Activated naive CD8-positive, alpha-beta T cell treated with anti-CD3 and anti-CD28 coated beads, Interleukin-2, amount 10 ng/mL, durations not matched to agents 7 days and 5 days (primary cell): Measurements from ENCODE around the gene L3MBTL2. TPM values are rescaled to one million over a fixed set of nuclear protein-coding genes. Genes with fewer than 3 reads are reported as not detected.

Source experiments
- ATAC-seq: fragments of 150-1000 bp; cut with Tn5 transposase; one replicate; pipeline ENCODE4 v1.10.0; 2021; ENCODE audit warnings: low read depth, moderate library complexity
- POLR2A ChIA-PET: fragments of 350-600 bp; sonication (Branson Sonifier 250); formaldehyde crosslinking; loops from one replicate; lab custom pipeline; 2021; ENCODE audit warnings: antibody characterized with exemption; lab: Charles Lee
- DNase-seq: peaks from one replicate; pipeline ENCODE4 v3.0.0; 2021
- H3K27ac Mint-ChIP-seq: one replicate; pipeline ENCODE4 v1.8.0; 2022; ENCODE audit warnings: mild to moderate bottlenecking, mixed read lengths
- H3K27me3 Mint-ChIP-seq: one replicate; pipeline ENCODE4 v1.8.0; 2022; ENCODE audit warnings: mild to moderate bottlenecking, moderate library complexity, mixed read lengths
- H3K36me3 Mint-ChIP-seq: one replicate; pipeline ENCODE4 v1.8.0; 2021; ENCODE audit warnings: mild to moderate bottlenecking, mixed read lengths
- H3K4me1 Mint-ChIP-seq: one replicate; pipeline ENCODE4 v1.8.0; 2021; ENCODE audit warnings: mixed read lengths
- H3K4me3 Mint-ChIP-seq: one replicate; pipeline ENCODE4 v1.8.0; 2022; ENCODE audit warnings: mild to moderate bottlenecking, moderate library complexity, mixed read lengths
- H3K9me3 Mint-ChIP-seq: one replicate; pipeline ENCODE4 v1.8.0; 2021; ENCODE audit warnings: mixed read lengths
- total RNA-seq, 2 experiments: library from RNA; stranded (reverse); gene quantifications; one replicate each; pipeline ENCODE4 v1.2.3, GENCODE V29; 2021

L3MBTL2 gene
- total RNA-seq, 2 experiments from 2014 or later: 37.5 to 38.7 TPM

DNA sequence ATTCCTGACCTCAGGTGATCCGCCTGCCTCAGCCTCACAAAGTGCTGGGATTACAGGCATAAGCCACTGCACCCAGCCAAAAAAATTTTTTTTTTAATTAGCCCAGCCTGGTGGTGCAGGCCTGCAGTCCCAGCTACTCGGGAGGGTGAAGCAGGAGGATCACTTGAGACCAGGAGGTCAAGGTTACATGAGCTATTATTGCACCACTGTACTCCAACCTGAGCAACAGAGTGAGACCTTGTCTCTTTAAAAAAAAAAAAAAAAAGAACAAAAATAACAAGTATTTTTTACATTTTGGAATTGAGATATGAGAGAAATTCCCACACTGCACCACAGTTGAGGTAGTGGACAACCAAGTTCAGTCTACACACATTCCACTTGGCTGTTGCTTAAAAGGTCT, 13.6 kb upstream of the L3MBTL2 start:
- Mint-ChIP-seq H3K27ac (no peak overlapping the region), H3K4me3 (no peak overlapping the region), H3K4me1 (no peaks in the 10 kb centered on the region), H3K36me3 (no peaks in the 10 kb centered on the region), H3K27me3 (peaks cover 5% of the 10 kb centered on the region), H3K9me3 (no peaks in the 10 kb centered on the region)
- POLR2A ChIA-PET: interaction anchor here (0.5 kb wide), 1 partner anchor 50 kb away, joined by 3 read pairs; no protein-coding TSS in a partner anchor
- ATAC-seq: no peak
- DNase-seq: no peak

DNA sequence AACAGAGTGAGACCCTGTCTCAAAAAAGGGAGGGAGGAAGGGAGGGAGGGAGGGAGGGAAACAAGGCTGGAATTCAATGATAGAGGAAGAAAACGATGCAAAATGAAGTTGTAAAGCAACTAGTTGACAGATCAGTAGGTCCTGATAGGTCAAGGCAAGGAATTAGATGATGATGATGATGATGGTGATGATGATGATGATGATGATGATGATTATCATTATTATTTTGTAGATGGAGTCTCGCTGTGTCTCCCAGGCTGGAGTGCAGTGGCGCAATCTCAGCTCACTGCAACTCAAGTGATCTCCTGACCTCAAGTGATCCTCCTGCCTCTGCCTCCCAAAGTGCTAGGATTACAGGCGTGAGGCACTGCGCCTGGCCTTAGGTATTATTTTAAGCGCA, 11.3 kb upstream of the L3MBTL2 start:
- no peak for DNase-seq
- Mint-ChIP-seq H3K4me1 (peaks cover 9% of the 10 kb centered on the region), H3K4me3 (no peak overlapping the region), H3K9me3 (no peaks in the 10 kb centered on the region), H3K36me3 (no peaks in the 10 kb centered on the region), H3K27me3 (peaks cover 12% of the 10 kb centered on the region), H3K27ac (no peak overlapping the region)
- POLR2A ChIA-PET: no interaction called here
- no peak for ATAC-seq

DNA sequence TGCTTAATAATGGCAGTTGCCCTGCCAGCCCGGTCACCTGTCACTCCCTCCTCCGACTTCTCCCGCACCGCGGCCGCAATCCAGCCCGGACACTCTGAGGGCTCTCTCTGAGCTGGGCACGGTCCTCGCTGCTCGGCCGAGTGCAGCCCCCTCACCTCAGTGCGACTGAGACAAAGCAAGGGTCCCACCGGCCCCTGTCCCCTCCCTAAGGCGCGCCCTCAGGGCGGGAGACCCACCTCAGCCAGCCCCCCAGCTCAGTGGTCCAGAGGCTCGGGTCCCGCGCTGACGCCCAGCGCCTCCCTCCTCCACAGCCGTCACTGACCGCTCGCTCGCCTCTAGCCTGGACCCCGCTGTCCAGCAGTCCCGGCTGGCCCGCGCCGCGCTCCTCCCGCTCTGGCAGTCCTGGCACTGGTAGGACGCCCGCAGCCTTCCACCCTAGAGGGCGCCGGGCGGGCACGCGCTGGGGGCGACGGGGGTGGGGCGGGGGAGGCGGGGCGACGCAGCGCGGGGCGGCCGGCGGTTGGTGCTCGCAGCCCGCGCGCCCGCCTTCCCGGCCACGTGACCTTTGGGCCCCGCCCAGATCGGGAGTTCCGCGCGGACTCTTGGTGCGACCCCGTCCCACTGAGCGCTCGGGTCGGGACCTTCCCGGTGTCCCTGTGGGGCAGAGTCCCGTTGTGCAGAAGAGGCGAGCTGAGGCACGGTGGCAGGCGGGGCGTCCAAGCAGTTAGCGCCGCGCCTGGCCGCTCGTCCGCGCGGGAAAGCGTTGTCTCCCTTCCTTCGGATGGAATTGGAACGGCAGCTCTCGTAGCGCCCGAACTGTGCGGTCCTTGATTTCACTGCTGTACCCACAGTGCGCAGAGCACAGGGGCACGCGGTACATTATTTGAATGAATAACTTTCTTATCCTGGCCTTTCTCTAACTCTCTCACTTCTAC, 7.8 kb upstream of the L3MBTL2 start:
- no peaks in the 10 kb centered on the region for H3K9me3 Mint-ChIP-seq
- DNase-seq: peak; percentile 88
- peak; percentile 84 for ATAC-seq
- H3K4me1 Mint-ChIP-seq: peaks cover 9% of the 10 kb centered on the region
- H3K27me3 Mint-ChIP-seq: peaks cover 22% of the 10 kb centered on the region
- H3K4me3 Mint-ChIP-seq: peak overlapping the region; percentile 86
- no peak overlapping the region for H3K27ac Mint-ChIP-seq
- H3K36me3 Mint-ChIP-seq: no peaks in the 10 kb centered on the region
- POLR2A ChIA-PET: interaction anchor here (0.7 to 1.9 kb wide), 4 partner anchors 20 to 246 kb away, joined by 3 to 8 read pairs (median 6); partner anchors contain the start of genes EP300 and RBX1

DNA sequence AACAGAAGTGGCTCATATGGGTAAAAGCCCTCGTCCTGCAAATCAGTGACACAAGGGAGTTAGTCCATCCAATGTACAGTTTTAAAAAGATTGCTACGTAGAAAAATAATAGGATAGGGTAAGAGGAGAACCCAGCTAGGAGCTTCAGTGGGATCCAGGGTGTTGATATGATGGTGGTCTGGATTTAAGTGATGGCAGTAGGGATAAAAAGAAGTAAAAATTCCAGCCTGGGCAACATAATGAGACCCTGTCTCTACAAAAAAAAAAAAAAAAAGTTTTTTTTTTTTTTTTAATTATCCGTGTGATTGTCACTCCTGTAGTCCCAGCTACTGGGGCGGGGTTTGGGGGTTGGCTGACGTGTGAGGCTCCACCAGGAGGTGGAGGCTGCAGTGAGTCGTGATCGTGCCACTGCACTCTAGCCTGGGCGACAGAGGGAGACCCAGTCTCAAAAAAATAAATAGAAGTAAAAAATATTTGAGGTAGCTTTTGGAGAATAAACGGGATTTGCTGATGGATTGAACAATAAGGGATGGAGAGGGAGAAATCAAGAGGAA, 7.0 kb upstream of the L3MBTL2 start:
- Mint-ChIP-seq H3K9me3 (no peaks in the 10 kb centered on the region), H3K4me3 (peak overlapping the region; percentile 86), H3K4me1 (peaks cover 9% of the 10 kb centered on the region), H3K27me3 (peaks cover 24% of the 10 kb centered on the region), H3K27ac (no peak overlapping the region), H3K36me3 (no peaks in the 10 kb centered on the region)
- ATAC-seq (peak; percentile 59), DNase-seq (peak; percentile 54)
- POLR2A ChIA-PET: interaction anchor here (0.7 to 1.9 kb wide), 6 partner anchors 37 to 1074 kb away, joined by 4 to 8 read pairs (median 4); partner anchors contain the start of genes EP300 and RBX1

DNA sequence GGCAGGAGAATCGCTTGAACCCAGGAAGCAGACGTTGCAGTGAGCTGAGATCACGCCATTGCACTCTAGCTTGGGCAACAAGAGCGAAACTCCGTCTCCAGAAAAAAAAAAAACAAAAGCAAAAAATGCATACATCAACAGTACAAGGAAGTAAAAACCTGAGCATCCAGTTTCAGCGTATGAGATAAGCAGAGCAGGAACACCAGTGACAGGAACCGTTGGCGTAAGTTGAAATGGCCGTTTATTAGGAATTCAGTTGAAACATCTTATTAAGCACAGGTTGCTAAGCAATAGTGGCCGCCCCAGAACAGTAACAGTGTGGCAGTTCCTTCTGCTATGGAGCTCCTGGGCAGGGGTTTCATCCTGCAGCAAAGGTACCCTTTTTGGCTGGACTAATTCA, 4.0 kb upstream of the L3MBTL2 start:
- Mint-ChIP-seq H3K27ac (no peak overlapping the region), H3K4me1 (peaks cover 19% of the 10 kb centered on the region), H3K36me3 (peaks cover 2% of the 10 kb centered on the region), H3K9me3 (no peaks in the 10 kb centered on the region), H3K4me3 (no peak overlapping the region), H3K27me3 (peaks cover 34% of the 10 kb centered on the region)
- ATAC-seq (no peak), DNase-seq (no peak)
- POLR2A ChIA-PET: no interaction called here

DNA sequence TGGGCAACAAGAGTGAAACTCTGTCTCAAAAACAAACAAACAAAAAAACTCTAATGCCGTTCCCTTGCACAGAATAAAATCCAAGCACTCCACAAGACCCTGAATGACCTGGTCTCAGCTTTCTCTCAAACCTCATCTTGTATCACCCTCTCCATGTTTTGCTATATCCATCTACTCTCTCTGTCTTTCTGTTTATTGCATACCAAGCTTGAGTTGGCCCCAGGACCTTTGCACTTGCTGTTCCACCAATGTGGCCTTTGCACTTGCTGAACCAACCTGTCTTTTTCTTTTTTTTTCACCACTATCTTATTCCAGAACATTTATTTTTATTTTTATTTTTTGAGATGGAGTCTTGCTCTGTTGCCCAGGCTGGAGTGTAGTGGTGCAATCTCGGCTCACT, 2.0 kb upstream of the L3MBTL2 start:
- POLR2A ChIA-PET: no interaction called here
- peaks cover 2% of the 10 kb centered on the region for H3K36me3 Mint-ChIP-seq
- no peak overlapping the region for H3K27ac Mint-ChIP-seq
- H3K4me3 Mint-ChIP-seq: no peak overlapping the region
- peaks cover 17% of the 10 kb centered on the region for H3K4me1 Mint-ChIP-seq
- H3K9me3 Mint-ChIP-seq: no peaks in the 10 kb centered on the region
- DNase-seq (no peak), ATAC-seq (no peak)
- peaks cover 32% of the 10 kb centered on the region for H3K27me3 Mint-ChIP-seq

DNA sequence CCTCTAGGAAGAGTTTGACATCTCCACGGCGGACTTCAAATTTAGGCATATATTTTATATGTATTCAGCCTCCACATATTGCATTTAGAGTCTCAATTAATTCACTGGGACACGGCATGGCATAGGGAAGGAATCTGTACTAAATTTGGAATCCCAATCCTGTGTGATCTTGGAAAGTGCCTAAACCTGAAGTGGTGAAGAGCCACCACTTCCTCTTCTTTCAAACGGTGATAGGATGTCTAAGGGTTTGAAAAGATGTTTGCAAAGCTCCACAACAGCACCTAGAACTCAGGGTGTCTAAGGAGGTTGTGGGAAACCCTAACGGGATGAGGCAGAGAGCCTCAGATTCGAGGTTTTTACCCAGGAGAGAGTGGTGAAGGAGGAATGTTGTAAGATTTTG, 1.0 kb upstream of the L3MBTL2 start:
- POLR2A ChIA-PET: no interaction called here
- H3K27me3 Mint-ChIP-seq: peaks cover 28% of the 10 kb centered on the region
- no peak overlapping the region for H3K4me3 Mint-ChIP-seq
- ATAC-seq: no peak
- peaks cover 5% of the 10 kb centered on the region for H3K36me3 Mint-ChIP-seq
- no peak for DNase-seq
- H3K27ac Mint-ChIP-seq: no peak overlapping the region
- no peaks in the 10 kb centered on the region for H3K9me3 Mint-ChIP-seq
- peaks cover 12% of the 10 kb centered on the region for H3K4me1 Mint-ChIP-seq

DNA sequence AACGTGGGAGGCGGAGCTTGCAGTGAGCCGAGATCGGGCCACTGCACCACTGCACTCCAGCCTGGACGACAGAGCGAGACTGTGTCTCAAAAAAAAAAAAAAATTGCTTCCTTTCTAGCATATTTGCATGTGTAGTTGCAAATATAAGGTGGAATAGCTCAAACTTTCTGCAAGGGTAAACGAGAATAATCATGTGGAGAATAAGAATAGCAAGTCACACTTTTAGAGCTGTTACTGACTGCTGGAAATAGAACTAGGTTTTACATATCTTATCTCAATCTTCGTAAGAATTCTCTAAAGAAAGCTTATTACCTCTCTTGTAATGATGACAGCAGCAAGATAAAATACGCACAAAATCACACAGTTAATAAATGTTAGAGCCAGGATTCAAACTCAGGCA, 1.6 kb downstream of the L3MBTL2 start:
- Mint-ChIP-seq H3K27ac (no peak overlapping the region), H3K9me3 (no peaks in the 10 kb centered on the region), H3K36me3 (peaks cover 12% of the 10 kb centered on the region), H3K27me3 (peaks cover 19% of the 10 kb centered on the region), H3K4me3 (peak overlapping the region; percentile 56), H3K4me1 (peaks cover 12% of the 10 kb centered on the region)
- DNase-seq (no peak), ATAC-seq (no peak)
- POLR2A ChIA-PET: interaction anchor here (0.7 to 2.0 kb wide), 2 partner anchors 11 to 31 kb away, joined by 3 to 7 read pairs; no protein-coding TSS in a partner anchor

DNA sequence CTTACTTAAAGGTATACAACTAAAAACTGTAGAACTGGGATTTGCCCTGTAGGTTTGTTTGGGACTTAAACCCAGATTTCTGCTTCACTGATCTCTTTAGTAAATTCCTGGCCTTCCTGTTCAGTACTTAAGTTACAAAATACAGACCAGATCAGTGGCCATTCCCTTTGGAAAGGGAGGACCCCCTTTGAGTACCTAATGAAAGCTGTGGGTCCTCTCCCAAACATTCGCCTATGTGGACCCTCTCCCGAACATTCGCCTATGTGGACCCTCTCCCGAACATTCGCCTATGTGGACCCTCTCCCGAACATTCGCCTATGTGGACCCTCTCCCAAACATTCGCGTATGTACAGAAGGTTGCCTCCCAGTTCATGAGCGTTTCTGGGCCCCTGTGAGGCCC, 10.3 kb downstream of the L3MBTL2 start:
- peaks cover 32% of the 10 kb centered on the region for H3K4me1 Mint-ChIP-seq
- peak overlapping the region; percentile 91 for H3K27ac Mint-ChIP-seq
- peak overlapping the region; percentile 84 for H3K4me3 Mint-ChIP-seq
- H3K9me3 Mint-ChIP-seq: no peaks in the 10 kb centered on the region
- no peak for ATAC-seq
- H3K36me3 Mint-ChIP-seq: peaks cover 30% of the 10 kb centered on the region
- no peak for DNase-seq
- POLR2A ChIA-PET: interaction anchor here (1.2 kb wide), 1 partner anchor 23 kb away, joined by 3 read pairs; no protein-coding TSS in a partner anchor
- H3K27me3 Mint-ChIP-seq: no peaks in the 10 kb centered on the region

DNA sequence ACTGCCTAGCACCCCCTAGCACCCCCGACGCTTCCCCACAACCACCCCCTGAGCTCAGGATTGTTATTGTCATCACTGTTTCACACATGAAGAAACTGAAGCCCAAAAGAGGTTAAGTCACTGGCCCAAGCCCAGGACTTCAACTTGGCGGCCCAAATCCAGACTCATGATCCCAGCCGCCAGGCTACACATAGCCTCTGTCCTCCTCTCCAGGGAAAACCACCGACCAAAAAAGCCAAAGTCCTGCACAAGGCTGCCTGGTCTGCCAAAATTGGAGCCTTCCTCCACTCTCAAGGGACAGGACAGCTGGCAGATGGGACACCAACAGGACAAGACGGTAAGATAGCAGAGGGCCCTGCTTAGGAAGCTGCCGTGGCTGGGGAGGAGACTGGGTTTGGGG, 10.8 kb downstream of the L3MBTL2 start:
- POLR2A ChIA-PET: interaction anchor here (1.2 kb wide), 1 partner anchor 22 kb away, joined by 3 read pairs; no protein-coding TSS in a partner anchor
- peaks cover 27% of the 10 kb centered on the region for H3K36me3 Mint-ChIP-seq
- H3K27ac Mint-ChIP-seq: peak overlapping the region; percentile 91
- ATAC-seq (no peak), DNase-seq (no peak)
- peaks cover 32% of the 10 kb centered on the region for H3K4me1 Mint-ChIP-seq
- peak overlapping the region; percentile 84 for H3K4me3 Mint-ChIP-seq
- H3K27me3 Mint-ChIP-seq: no peaks in the 10 kb centered on the region
- no peaks in the 10 kb centered on the region for H3K9me3 Mint-ChIP-seq

DNA sequence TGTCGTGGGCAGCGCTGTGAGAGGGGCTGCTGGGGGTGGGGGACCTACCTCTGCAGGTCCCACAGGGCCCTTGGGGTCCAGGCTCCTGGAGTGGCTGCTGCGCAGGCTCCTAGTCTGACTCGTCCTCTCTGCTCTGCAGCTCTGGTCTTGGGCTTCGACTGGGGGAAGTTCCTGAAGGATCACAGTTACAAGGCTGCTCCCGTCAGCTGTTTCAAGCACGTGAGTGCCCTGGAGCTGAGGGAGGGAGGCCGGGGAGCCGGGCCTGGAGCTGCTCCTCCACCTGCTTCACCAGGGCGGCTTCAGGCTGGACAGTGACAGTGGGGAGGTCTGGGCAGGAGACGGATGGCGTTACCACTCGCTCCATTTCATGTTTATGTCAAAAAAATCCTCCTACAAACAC, 11.9 kb downstream of the L3MBTL2 start:
- Mint-ChIP-seq H3K4me1 (peaks cover 32% of the 10 kb centered on the region), H3K36me3 (peaks cover 27% of the 10 kb centered on the region), H3K27ac (peak overlapping the region; percentile 91), H3K9me3 (no peaks in the 10 kb centered on the region), H3K27me3 (no peaks in the 10 kb centered on the region), H3K4me3 (peak overlapping the region; percentile 84)
- POLR2A ChIA-PET: interaction anchor here (0.9 to 2.2 kb wide), 6 partner anchors 8 to 265 kb away, joined by 3 to 10 read pairs (median 4); no protein-coding TSS in a partner anchor
- no peak for DNase-seq
- ATAC-seq: no peak

DNA sequence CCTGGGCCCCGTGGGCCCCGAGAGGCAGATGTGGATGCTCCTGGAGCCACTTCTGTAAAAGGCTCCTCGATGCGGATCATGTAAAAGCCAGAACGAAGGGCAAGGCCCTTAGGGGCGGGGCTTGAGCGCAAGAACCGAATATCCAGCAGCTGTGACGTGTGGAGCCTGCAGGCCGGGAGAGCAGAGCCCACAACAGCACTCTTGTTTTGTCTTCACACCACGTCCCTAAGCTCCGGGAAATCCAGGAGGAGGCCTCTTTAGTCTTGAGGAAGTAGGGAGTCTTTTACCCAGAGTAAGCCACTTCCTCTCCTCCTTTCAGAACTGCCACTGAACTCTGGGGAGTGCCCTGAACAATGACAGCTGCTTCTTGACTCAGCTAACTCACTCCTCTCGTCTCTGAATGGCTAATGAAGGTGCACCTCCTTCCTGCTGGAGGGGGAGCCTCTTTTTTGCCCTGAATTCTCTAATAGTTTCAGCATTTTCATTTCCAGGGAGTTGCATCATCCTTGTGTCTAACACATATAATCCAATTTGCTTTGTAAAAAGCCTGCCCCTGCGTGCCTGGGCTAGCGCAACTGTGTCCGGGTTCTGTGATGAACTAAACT, 12.5 kb downstream of the L3MBTL2 start:
- Mint-ChIP-seq H3K27me3 (no peaks in the 10 kb centered on the region), H3K27ac (peak overlapping the region; percentile 91), H3K4me1 (peaks cover 32% of the 10 kb centered on the region), H3K4me3 (peak overlapping the region; percentile 84), H3K36me3 (peaks cover 25% of the 10 kb centered on the region), H3K9me3 (no peaks in the 10 kb centered on the region)
- POLR2A ChIA-PET: interaction anchor here (0.9 to 2.2 kb wide), 6 partner anchors 9 to 266 kb away, joined by 3 to 10 read pairs (median 4); no protein-coding TSS in a partner anchor
- DNase-seq (peak; percentile 69), ATAC-seq (peak; percentile 99)
